Breast epithelium (tissue), 3 donors: ENCODE results near the gene GRM4.

Experiments used
- CTCF ChIP-seq, 3 donors: fragments of 450-650 bp; IDR thresholded peaks; one replicate each; pipeline ENCODE4 v1.5.1; 2016 to 2017; ENCODE audit warnings: antibody characterized with exemption in 3 of 3, mild to moderate bottlenecking in 3 of 3, moderate library complexity in 3 of 3
- POLR2A ChIP-seq: fragments of 450-650 bp; IDR thresholded peaks from one replicate; pipeline ENCODE4 v1.6.1; 2016; ENCODE audit warnings: antibody characterized with exemption, mild to moderate bottlenecking, moderate library complexity

GRCh38 chr6:34143884-34144580 is 1.9 kb downstream of the GRM4 start:
- TF ChIP-seq CTCF (IDR thresholded peaks at IDR 0.05) (no peak), POLR2A (no peak)
